Smooth muscle cell of the umbilical artery (primary cell): ENCODE data around the gene RAB32. TPM values are rescaled to one million over a fixed set of nuclear protein-coding genes. Genes with fewer than 3 reads are reported as not detected.

Source experiments
- total RNA-seq: library from RNA; depleted of rRNA; stranded (reverse); fragments of >200 nt; gene quantifications from 2 replicates; pipeline ENCODE4 v1.2.3, GENCODE V29; 2014

RAB32 gene
- total RNA-seq = 81.6 and 153 TPM in 2 replicates

GRCh38 chr6:146543211-146543939 lies at the start of gene RAB32:
RAB32 (plus strand) TSS chr6:146543833; CDS start chr6:146543872, 39 bp downstream.

DNA sequence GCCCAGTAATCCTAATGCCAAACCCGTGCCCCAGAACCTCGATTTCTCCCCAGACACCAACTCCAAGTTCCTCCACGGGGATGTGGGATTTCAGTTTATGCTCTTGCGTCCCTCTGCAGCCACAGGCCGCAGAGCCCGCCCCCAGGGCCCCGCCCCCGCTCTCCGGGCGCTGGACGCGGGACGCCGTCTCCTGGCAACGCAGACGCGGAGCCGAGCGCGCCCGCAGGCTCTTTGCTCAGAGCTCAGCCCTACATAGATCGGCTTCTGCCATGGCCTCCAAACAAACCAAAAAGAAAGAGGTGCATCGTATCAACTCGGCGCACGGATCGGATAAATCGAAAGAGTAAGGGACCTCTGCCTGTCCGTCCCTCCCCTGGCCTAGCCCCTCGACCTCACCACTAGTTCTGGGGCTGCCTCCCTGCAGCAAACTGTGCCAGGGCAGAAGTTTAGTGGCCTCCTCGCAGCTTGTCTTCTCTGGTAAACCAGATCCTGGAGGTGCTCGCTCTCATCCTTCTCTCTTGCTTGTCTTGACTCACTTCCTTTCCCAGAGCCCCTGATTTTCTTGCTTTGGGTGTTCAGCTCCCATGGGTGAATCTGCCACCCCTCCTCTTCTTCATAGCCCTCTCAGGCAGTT lies 55.3 kb downstream of the RAB32 start, which contains the start of gene ADGB:
Gene ADGB (plus strand): TSS at position 201 of the 634 bp plus-strand sequence. CDS start 69 bp downstream, at position 270.

Other genes with a start within 250 kb of the RAB32 start
- under 0.01 TPM in 1 of 2 replicates, not detected in the other for gene ADGB, start 55.1 kb downstream of the RAB32 start, total RNA-seq